GM21390 (cell line): Measurements from ENCODE around the gene GPS1.

ENCODE experiments used
- ATAC-seq: cut with Tn5 transposase; IDR thresholded peaks from one replicate; pipeline ENCODE4 v1.9.1; 2021; ENCODE audit not compliant: unreplicated experiment

Gene GPS1

DNA sequence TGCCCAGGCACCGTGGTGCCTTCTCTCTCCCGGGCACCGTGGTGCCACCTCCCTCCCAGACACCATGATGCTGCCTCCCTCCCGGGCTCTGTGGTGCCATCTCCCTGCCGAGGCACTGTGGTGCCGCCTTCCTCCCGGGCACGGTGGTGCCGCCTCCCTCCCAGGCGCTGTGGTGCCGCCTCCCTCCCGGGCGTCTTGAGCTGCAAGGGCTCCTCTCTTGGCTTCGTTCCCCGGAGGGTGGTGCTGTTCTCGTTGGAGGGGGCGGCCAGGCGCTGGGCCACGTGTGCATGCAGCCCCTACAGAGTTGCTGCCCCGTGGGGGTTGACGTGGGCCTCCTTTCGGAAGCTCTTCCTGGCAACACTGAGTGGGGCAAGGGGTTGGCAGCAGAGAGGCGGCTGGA, 37.3 kb upstream of the GPS1 start:
- ATAC-seq = no peak

- no peak for ATAC-seq
Measured at GRCh38 chr17:82014971-82015310, 36.8 kb upstream of the GPS1 start.

DNA sequence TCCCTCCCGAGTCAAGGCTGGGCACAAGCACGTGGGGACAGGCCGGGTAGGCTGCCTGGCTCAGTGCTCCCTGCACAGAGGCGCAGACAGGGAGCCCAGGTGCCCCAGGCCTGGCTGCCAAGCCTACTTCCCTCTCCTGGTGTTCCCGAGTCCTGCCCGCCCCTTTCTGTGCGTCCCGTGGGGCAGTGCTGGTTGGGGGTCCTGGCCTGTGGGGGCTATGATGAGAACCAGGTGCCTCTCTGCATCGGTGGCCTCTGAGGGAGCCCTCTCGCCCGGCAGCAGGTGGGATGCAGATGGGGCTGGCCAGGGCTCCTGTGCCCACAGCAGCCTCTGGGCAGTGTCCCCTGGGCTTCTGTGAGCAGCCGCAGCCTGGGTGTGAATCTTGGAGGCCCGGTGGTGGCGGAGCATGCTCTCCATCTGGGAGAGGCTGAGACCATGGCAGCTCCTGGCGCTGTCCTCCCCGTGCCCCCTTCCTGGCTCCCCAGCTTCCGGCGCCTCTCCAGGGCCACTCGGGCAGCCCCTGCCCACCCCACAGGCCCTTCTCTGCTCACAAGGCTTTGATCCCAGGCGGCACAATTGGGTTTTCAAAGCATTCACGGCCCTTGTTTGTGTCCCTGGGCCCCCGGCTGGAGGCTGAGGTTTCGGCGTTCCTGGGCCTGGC, 36.3 kb upstream of the GPS1 start:
- ATAC-seq = no peak

DNA sequence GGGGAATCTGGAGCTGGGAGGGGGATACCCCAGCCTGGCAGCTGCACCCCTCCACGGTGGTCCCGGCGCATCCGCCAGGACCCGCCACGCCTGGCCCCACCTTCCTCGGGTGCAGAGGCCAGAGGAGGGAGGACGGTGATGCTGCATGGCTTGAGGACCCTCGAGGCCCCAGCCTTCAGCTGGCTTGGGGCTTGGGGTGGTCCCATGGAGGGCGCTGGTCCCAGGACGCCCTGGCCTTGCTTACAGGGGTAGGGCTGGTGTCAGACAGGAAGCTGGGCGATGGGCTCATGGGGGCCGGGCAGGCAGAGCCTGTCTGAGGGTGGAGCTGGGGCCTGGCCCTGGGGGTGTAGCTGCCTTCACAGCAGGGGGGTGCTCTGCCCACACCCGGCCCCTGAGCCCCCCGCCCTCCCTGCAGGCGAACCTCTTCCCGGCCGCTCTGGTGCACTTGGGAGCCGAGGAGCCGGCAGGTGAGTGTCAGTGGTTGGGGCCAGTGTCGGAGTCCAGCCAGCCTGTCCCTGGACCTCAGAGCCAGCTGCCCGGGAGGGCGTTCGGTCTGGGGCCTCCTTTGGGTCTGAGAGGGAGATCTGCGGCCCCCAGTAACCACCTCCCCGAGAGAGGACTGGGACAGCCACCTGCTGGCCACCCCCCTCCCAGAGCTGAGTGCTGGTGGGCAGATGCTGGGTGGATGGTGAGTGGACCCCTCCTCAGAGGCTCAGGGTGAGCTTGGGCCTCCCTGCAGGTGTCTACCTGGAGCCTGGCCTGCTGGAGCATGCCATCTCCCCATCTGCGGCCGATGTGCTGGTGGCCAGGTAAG, 35.4 kb upstream of the GPS1 start:
- no peak for ATAC-seq

- ATAC-seq = no peak
Measured at GRCh38 chr17:82016875-82017459, 34.7 kb upstream of the GPS1 start.

DNA sequence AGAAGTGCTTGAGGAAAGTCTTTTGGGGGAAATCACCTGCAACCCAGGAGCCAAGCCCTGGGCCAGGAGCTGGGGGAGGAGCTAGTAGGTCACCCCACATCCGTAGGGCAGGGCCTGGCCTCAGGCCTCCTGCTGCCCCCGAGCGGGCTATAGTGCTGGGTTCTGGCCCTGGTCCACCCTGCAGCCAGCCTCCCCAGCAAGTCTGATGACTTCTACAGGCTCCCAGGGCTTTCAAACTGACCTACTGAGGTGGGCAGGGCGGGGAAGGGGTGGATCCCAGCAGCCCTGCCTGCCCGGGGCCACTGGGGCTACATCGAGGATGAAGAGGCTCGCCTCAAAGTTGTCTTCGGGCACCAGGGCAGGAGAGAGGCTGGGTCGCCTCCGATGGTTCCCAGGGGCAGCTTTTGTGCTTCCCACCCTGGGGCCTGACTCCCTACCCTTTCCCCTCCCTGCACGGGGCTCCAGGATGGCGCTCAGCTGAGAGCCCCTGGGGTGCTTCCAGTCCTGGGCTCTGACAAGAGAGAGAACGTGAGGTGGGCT, 34.0 kb upstream of the GPS1 start:
- ATAC-seq = no peak

DNA sequence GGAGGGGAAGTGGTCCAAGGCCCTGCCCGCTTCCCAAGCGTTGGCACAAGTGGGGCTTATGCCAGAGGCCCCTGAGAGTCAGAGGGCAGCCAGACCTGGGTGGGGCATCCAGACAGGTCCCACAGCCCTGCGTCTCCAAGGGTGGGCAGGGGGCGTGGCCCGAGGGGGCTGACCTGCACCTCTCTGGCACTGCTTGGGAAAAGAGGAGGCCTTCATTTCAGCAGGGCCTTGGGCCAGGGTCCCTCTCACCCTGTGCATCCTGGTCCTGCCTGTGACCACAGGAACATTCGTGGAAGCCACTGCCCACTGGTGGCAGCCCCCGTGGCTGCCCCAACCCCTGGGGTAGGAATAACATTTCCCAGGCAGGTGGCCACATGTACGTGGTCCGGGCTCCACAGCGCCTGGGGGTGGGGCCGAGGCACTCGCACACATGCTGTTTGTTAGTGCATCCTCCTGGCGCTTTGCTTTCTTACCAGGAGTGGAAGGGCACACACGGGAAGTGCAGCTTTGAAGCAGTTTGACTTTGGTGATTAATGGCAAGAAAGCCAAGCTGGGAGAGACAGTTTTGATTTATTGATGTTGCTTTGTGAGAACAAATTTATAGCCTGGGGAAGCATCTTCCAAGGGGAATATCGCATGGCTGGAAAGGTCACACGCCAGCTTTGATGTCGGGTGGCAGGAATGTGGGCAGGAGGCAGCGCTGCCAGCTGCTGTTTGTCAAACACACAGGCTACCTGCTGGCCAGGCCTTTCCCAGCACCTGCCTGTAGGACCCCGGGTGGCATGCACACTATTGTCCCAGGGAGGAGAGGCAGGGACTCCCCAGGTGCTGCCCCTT, 33.3 kb upstream of the GPS1 start:
- no peak for ATAC-seq

GRCh38 chr17:82018989-82019689, 32.6 kb upstream of the GPS1 start:
- ATAC-seq = no peak

DNA sequence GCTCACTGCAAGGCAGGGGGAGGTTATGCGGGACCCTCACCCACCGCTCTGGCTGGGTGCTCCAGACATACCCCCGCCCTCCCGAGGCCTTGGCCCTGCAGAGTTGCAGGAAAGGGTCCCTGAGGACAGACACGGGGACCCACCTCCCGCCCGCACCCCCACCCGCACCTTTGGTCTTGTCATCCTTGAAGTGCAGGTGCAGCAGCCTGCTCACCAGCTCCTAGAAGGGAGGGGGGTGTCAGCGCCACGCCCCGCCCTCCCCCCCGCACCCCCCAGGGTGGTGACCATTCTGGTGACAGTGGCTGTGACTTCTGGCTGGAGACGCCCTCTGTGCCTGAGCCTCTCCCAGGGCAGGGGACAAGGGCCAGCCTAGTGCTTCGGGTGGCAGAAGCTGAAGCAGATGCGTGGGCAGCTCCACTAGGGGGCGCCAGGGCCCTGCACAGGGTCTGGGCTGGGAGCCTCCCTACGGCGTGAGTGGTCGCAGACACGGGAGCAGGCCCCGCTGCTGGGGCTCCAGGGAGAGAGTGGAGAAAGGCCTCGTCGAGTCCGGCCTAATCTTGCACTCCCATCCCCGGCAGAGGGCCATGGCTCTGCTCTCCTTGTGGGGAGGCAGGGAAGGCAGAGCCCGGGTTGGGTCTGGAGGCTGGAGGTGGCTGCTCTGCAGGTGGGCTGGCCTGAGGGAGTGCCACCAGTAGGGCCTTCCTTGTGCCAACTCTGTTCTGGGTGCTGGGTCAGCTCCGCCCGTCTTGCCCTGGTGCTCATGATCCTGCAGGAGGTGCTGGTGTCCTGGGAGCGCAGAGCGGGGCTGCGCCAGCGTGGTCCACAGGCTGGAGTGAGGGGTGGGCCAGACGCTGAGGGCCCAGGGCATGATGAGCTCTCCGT, 31.8 kb upstream of the GPS1 start:
- no peak for ATAC-seq

DNA sequence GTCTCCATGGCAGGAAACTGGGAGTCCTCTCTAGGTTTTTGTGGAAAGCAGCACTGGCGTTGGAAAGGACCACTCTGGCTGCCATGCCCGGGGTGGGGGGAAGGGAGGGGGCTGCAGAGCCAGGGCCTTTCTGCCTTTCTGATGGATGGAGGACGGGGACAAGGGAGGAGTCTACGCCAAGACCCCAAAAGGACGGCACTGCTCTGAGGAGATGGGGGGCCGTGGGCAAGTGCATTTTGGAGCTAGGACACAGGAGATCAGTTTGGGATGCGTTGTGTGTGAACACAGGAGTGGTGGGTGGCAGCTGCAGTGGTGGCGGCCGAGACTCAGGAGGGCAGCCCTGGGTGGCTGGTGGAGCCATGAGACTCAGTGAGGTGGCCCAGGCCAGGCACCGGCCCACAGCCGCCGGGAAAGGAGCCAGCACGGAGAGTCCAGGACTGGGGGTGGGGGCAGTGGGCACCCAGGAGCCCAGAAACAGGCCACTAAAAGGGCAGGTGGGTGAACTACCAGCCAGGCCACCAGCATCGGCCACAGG, 31.1 kb upstream of the GPS1 start:
- ATAC-seq = no peak

DNA sequence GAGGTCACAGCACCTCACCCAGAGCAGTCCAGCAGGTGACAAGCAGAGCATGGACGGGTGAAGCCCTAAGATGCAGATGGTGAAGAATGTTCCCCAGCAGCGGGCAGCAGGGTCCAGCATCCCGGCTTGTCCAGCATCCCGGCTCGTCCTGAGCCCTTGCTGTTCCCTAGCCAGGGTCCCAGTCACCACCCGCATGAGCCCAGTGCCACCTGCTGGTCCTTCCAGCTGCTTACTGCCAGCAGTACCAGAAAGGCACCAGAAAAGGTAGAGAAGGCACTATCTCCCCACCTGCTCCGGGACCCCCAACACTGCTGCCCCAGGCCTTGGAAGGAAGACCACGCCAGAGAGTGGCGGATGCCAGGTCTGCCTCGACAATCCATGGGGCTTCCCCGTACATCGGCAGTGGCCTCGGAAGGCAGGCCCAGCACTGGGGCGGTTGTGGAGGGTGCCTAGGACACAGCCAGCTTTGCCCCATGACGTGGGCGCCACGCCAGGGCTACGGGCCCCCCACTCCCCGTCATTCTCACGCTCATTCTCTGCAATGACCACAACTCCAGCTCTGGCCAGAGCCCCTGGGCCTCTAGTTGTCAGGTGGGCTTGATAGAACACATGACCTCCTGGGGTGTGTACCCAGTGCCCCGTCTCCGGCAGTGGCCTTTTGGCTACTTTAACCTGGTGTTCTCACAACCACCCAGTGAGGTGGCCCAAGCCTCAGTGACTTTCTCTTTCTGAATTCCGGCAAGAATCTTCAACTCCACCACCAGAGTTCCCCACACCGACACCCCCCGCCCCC, 30.4 kb upstream of the GPS1 start:
- ATAC-seq = no peak

DNA sequence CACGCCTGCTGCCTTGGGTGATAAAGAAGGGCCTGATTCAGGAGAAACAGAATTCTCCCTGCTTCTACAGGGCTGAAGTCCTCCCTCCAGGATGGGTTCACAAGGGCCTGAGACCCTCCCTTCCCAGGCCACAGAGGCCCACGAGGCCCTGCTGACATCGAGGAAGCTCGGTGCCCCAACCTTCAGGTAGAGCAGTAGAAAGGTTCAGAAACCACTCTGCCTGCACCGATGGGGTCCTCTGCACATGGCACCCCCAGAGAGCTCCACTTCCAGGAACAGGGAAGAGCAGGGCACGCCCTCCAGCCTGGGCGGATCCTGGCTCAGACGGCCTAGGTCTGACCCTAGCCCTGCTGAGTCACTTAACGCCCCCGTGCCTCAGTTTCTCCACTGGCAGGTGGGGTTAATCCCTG, 29.8 kb upstream of the GPS1 start:
- no peak for ATAC-seq

DNA sequence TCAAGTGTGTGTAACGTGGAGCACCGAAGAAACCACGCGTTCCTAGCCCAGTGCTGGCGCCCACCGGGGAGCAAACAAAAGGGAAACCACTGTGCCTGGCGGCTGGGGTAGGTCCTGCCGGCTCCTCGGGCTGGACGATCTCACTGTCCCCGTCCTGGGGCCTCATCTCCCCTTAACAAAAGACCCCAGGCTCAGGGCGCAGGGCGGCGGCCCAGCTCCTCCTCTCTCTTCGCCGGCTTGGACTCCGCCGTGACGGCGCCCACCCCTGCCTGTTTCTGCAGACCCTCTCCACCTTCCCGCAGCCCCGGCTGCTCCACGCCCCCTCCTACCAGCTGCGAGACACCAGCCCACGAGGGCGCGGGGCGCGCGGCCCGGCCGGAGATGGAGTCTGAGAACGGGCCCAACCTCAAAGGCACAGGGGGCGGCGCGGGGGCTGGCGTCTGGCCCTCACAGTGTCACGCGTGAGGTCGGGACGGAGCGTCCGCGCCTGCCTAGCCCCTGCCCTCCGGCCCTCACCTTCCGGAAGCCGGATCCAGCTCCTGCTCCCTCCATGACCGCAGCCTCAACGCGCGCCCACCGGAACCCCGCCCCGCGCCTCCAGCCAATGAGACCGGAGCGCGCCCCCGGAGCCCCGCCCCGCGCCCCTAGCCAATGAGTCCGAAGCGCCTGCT, 29.3 kb upstream of the GPS1 start, which contains the start of gene CENPX:
TSS of gene CENPX (minus strand) at position 569 of the 671 bp plus-strand sequence. CDS start at position 552, 17 bp downstream.
- ATAC-seq = no peak

GRCh38 chr17:82022981-82023446, 28.7 kb upstream of the GPS1 start, which contains the start of gene LRRC45:
TSS of gene LRRC45 (plus strand) at chr17:82023305. CDS start at chr17:82023644, 339 bp downstream.
- peak; percentile 81 for ATAC-seq

DNA sequence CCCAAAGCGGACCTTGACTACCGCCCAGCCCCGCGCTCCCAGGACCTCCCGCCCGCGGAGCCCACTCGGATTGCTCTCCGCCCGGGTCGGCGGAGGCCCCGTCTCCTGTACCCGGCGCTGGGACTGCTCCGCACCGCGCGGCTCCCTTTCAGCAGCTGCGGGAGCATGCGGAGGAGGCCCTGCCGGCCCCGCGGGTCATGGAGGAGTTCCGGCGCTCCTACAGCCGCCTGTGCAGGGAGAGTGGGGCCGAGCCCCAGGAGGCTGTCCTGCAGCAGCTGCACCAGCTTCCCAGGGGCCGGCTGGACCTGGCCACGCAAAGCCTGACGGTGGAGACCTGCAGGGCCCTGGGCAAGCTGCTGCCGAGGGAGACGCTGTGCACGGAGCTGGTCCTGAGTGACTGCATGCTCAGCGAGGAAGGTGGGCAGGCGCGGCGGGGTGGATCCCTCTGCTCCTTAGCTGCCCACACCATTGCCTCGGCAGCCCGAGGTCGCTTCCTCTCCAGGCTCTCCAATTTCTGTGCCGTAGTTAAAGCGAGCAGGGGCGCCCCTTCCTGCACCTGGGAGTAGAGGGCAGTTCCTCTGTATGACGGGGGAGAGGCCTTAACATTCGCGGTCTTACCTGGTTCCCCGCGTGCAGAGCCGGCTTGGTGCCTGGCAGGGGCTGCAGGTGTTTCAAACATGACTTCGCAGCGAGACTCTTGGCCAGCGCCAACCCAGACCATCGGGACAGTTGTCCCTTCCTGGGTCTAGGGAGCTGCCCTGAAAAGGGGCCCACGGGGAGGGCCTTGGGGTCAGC, 28.1 kb upstream of the GPS1 start:
- peak; percentile 0 for ATAC-seq

DNA sequence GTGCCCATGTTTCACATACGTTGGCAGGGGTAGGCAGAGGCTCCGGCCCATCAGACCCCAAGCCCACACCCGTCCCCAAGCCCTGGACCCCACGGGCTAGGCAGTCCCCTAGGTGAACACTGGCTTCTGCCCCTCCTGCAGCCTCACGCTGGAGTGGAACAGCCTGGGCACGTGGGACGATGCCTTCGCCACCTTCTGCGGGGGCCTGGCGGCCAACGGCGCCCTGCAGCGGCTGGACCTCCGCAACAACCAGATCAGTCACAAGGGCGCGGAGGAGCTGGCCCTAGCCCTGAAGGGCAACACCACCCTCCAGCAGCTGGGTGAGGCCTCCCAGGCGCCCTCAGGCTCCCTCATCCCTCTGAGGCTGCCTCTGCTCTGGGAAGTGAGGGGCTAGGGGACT, 26.8 kb upstream of the GPS1 start:
- ATAC-seq = no peak
